NCI-H187 (cell line): ENCODE data around the gene TPM2.

Experiments
- DNase-seq, 2 experiments: peaks; one replicate each; lab custom pipeline; 2025; lab: John Stamatoyannopoulos, UW

TPM2 gene

GRCh38 chr9:35718721-35719511 lies 29.2 kb upstream of the TPM2 start:
- no peak for DNase-seq

GRCh38 chr9:35717132-35717870 lies 27.6 kb upstream of the TPM2 start:
- DNase-seq = no peak

- no peak for DNase-seq
Measured at GRCh38 chr9:35716230-35716629, 26.5 kb upstream of the TPM2 start.

- no peak for DNase-seq
Measured at GRCh38 chr9:35714579-35715252, 25.0 kb upstream of the TPM2 start.

- no peak for DNase-seq
Measured at GRCh38 chr9:35714123-35714522, 24.4 kb upstream of the TPM2 start.

GRCh38 chr9:35713578-35713977 lies 23.9 kb upstream of the TPM2 start:
- no peak for DNase-seq

- no peak for DNase-seq
Measured at GRCh38 chr9:35712762-35713400, 23.2 kb upstream of the TPM2 start.

GRCh38 chr9:35711501-35712428 lies 22.0 kb upstream of the TPM2 start:
- DNase-seq = no peak

- DNase-seq = no peak
Measured at GRCh38 chr9:35710818-35711500, 21.2 kb upstream of the TPM2 start.

GRCh38 chr9:35708146-35708545 lies 18.4 kb upstream of the TPM2 start:
- no peak for DNase-seq

GRCh38 chr9:35706951-35707350 lies 17.2 kb upstream of the TPM2 start:
- DNase-seq = no peak

- no peak for DNase-seq
Measured at GRCh38 chr9:35705836-35706430, 16.2 kb upstream of the TPM2 start.

- DNase-seq = no peak
Measured at GRCh38 chr9:35705372-35705771, 15.6 kb upstream of the TPM2 start.

GRCh38 chr9:35703906-35704672 lies 14.4 kb upstream of the TPM2 start:
- no peak for DNase-seq

GRCh38 chr9:35702696-35703095 lies 13.0 kb upstream of the TPM2 start:
- DNase-seq = no peak

GRCh38 chr9:35700942-35701341 lies 11.2 kb upstream of the TPM2 start:
- no peak for DNase-seq

- no peak for DNase-seq
Measured at GRCh38 chr9:35700031-35700430, 10.3 kb upstream of the TPM2 start.

GRCh38 chr9:35698231-35698630 lies 8.5 kb upstream of the TPM2 start:
- no peak for DNase-seq

GRCh38 chr9:35697486-35697885 lies 7.8 kb upstream of the TPM2 start:
- no peak for DNase-seq
